Measurements from ENCODE around the gene TMEM178B.

GRCh38 chr7:141436139-141436538 lies 362.3 kb downstream of the TMEM178B start:
- no peak for TF ChIP-seq CTCF (IDR thresholded peaks at IDR 0.05)
- no peak for TF ChIP-seq EZH2 (IDR thresholded peaks at IDR 0.05; ENCODE audit: borderline replicate concordance, insufficient read depth, low read depth, low read length, poor library complexity, severe bottlenecking)

Data from B cell (primary cell).